HEK293 (cell line): ENCODE measurements around the gene SCNN1G.

Source experiments
- CTCF ChIA-PET: fragments of 350-600 bp; formaldehyde crosslinking; extraction: SDS; loops from one replicate; lab custom pipeline; 2021; ENCODE audit warnings: antibody characterized with exemption; lab: Yijun Ruan, JAX
- POLR2A ChIA-PET: fragments of 300-600 bp; formaldehyde crosslinking; extraction: SDS; loops from one replicate; lab custom pipeline; 2020; ENCODE audit warnings: antibody characterized with exemption, inconsistent platforms; lab: Yijun Ruan, JAX
- H3K27ac ChIP-seq: fragments of 200-500 bp; sonication (Bioruptor generic); 2 replicates; pipeline ENCODE4 v1.5.1; 2014; ENCODE audit warnings: low read depth, low read length, control low read depth, inconsistent platforms; ENCODE audit errors: extremely low read depth
- H3K36me3 ChIP-seq, 2 experiments: fragments of 200-500 bp in 1 of 2; sonication (Bioruptor generic) in 1 of 2; 1 replicate in 1 of 2; 2 replicates in 1 of 2; pipeline ENCODE4 v1.5.1; 2014 to 2017; ENCODE audit warnings: inconsistent platforms in 2 of 2, low read length in 2 of 2; ENCODE audit not compliant: control insufficient read depth in 2 of 2, insufficient read depth in 1 of 2
- H3K4me1 ChIP-seq: fragments of 200-500 bp; sonication (Bioruptor generic); 2 replicates; pipeline ENCODE4 v1.5.1; 2014; ENCODE audit warnings: mild to moderate bottlenecking, low read length, inconsistent platforms; ENCODE audit not compliant: control insufficient read depth, insufficient read depth
- H3K4me3 ChIP-seq: 2 replicates; pipeline ENCODE4 v1.5.1; 2011; ENCODE audit warnings: low read depth, mild to moderate bottlenecking, control low read depth, low read length, moderate library complexity
- H3K9me3 ChIP-seq: fragments of 200-500 bp; sonication (Bioruptor generic); 2 replicates; pipeline ENCODE4 v1.5.1; 2014; ENCODE audit warnings: low read depth, low read length, inconsistent platforms; ENCODE audit not compliant: control insufficient read depth, insufficient read depth
- GLIS1 ChIP-seq: fragments of 450-650 bp; formaldehyde crosslinking; IDR thresholded peaks from 2 replicates; pipeline ENCODE4 v1.5.1; 2016; ENCODE audit warnings: missing biosample characterization, missing genetic modification characterization
- GLIS2 ChIP-seq: fragments of 450-650 bp; formaldehyde crosslinking; IDR thresholded peaks from 2 replicates; pipeline ENCODE4 v1.5.1; 2016; ENCODE audit warnings: missing biosample characterization, missing genetic modification characterization
- KLF9 ChIP-seq: fragments of 450-650 bp; formaldehyde crosslinking; IDR thresholded peaks from 2 replicates; pipeline ENCODE4 v1.5.1; 2016; ENCODE audit warnings: missing biosample characterization, missing genetic modification characterization, low read depth
- OSR2 ChIP-seq: fragments of 450-650 bp; formaldehyde crosslinking; IDR thresholded peaks from 2 replicates; pipeline ENCODE4 v1.5.1; 2016; ENCODE audit warnings: missing biosample characterization, missing genetic modification characterization
- RBAK ChIP-seq: fragments of 450-650 bp; formaldehyde crosslinking; IDR thresholded peaks from 2 replicates; pipeline ENCODE4 v1.5.1; 2016; ENCODE audit warnings: missing biosample characterization, missing genetic modification characterization
- REST ChIP-seq: fragments of 450-650 bp; formaldehyde crosslinking; IDR thresholded peaks from 2 replicates; pipeline ENCODE4 v1.5.1; 2016; ENCODE audit warnings: missing biosample characterization, missing genetic modification characterization
- SP3 ChIP-seq: fragments of 450-650 bp; formaldehyde crosslinking; IDR thresholded peaks from 2 replicates; pipeline ENCODE4 v1.5.1; 2016; ENCODE audit warnings: missing biosample characterization, missing genetic modification characterization
- ZBTB20 ChIP-seq: fragments of 450-650 bp; formaldehyde crosslinking; IDR thresholded peaks from 2 replicates; pipeline ENCODE4 v1.5.1; 2016; ENCODE audit warnings: missing biosample characterization, missing genetic modification characterization
- ZBTB21 ChIP-seq: fragments of 450-650 bp; formaldehyde crosslinking; IDR thresholded peaks from 2 replicates; pipeline ENCODE4 v1.5.1; 2017; ENCODE audit warnings: missing biosample characterization, missing genetic modification characterization
- ZEB2 ChIP-seq: fragments of 450-650 bp; formaldehyde crosslinking; IDR thresholded peaks from 2 replicates; pipeline ENCODE4 v1.5.1; 2016; ENCODE audit warnings: missing biosample characterization, missing genetic modification characterization
- ZFP41 ChIP-seq: fragments of 450-650 bp; formaldehyde crosslinking; IDR thresholded peaks from 2 replicates; pipeline ENCODE4 v1.5.1; 2016; ENCODE audit warnings: missing biosample characterization, missing genetic modification characterization, borderline replicate concordance
- ZIC2 ChIP-seq: fragments of 450-650 bp; formaldehyde crosslinking; IDR thresholded peaks from 2 replicates; pipeline ENCODE4 v1.5.1; 2016; ENCODE audit warnings: missing biosample characterization, missing genetic modification characterization
- ZNF140 ChIP-seq: fragments of 450-650 bp; formaldehyde crosslinking; IDR thresholded peaks from 2 replicates; pipeline ENCODE4 v1.5.1; 2016; ENCODE audit warnings: missing biosample characterization, missing genetic modification characterization
- ZNF248 ChIP-seq: fragments of 450-650 bp; formaldehyde crosslinking; IDR thresholded peaks from 2 replicates; pipeline ENCODE4 v1.5.1; 2017; ENCODE audit warnings: missing biosample characterization, missing genetic modification characterization
- ZNF274 ChIP-seq, 2 experiments: fragments of 200-500 bp in 1 of 2; fragments of 450-650 bp in 1 of 2; sonication (Bioruptor generic) in 1 of 2; formaldehyde crosslinking in 1 of 2; IDR thresholded peaks; 2 replicates each; pipeline versions ENCODE4 v1.5.1 to v1.6.1; 2014 to 2016; ENCODE audit warnings: borderline replicate concordance in 1 of 2, inconsistent platforms in 1 of 2, low read length in 1 of 2, missing biosample characterization in 1 of 2, missing genetic modification characterization in 1 of 2
- ZNF37A ChIP-seq: fragments of 450-650 bp; IDR thresholded peaks from 2 replicates; pipeline ENCODE4 v1.5.1; 2018; ENCODE audit warnings: missing biosample characterization, missing genetic modification characterization
- ZNF404 ChIP-seq: fragments of 450-650 bp; formaldehyde crosslinking; IDR thresholded peaks from 2 replicates; pipeline ENCODE4 v1.5.1; 2017; ENCODE audit warnings: missing biosample characterization, missing genetic modification characterization
- ZNF501 ChIP-seq: fragments of 450-650 bp; formaldehyde crosslinking; IDR thresholded peaks from 2 replicates; pipeline ENCODE4 v1.5.1; 2016; ENCODE audit warnings: missing biosample characterization, missing genetic modification characterization
- ZNF510 ChIP-seq: fragments of 450-650 bp; formaldehyde crosslinking; IDR thresholded peaks from 2 replicates; pipeline ENCODE4 v1.5.1; 2018; ENCODE audit warnings: mild to moderate bottlenecking, missing genetic modification characterization, missing biosample characterization; ENCODE audit not compliant: insufficient replicate concordance
- ZNF76 ChIP-seq: fragments of 450-650 bp; formaldehyde crosslinking; IDR thresholded peaks from 2 replicates; pipeline ENCODE4; 2016; ENCODE audit warnings: low read depth, missing biosample characterization, missing genetic modification characterization, borderline replicate concordance
- ZNF777 ChIP-seq: fragments of 450-650 bp; formaldehyde crosslinking; IDR thresholded peaks from 2 replicates; pipeline ENCODE4 v1.5.1; 2017; ENCODE audit warnings: missing biosample characterization, missing genetic modification characterization, borderline replicate concordance
- TF ChIP-seq, protein P1 (sequence below): fragments of 450-650 bp; formaldehyde crosslinking; IDR thresholded peaks from 2 replicates; pipeline ENCODE4 v1.5.1; 2016; ENCODE audit warnings: missing biosample characterization, missing genetic modification characterization
- TF ChIP-seq, protein P2 (sequence below): fragments of 450-650 bp; formaldehyde crosslinking; optimal IDR thresholded peaks from 2 replicates; pipeline ENCODE3; 2016; ENCODE audit warnings: missing biosample characterization, mild to moderate bottlenecking, missing genetic modification characterization
- TF ChIP-seq, protein P3 (sequence below): fragments of 450-650 bp; formaldehyde crosslinking; IDR thresholded peaks from 2 replicates; pipeline ENCODE4 v1.5.1; 2016; ENCODE audit warnings: missing biosample characterization, missing genetic modification characterization
- TF ChIP-seq, protein P4 (sequence below): fragments of 450-650 bp; formaldehyde crosslinking; IDR thresholded peaks from 2 replicates; pipeline ENCODE4 v1.5.1; 2016; ENCODE audit warnings: missing biosample characterization, missing genetic modification characterization

Gene SCNN1G

GRCh38 chr16:23182679-23183542 is at the start of gene SCNN1G:
Gene SCNN1G (plus strand): TSS chr16:23182745. CDS start chr16:23186272, 3,527 bp downstream.
- ChIA-PET POLR2A (no interaction called here), CTCF (interaction anchor here (0.6 to 8.8 kb wide), 11 partner anchors 11 to 252 kb away, joined by 3 to 174 read pairs (median 3); no protein-coding TSS in a partner anchor)
- 0 out of 2 replicates have a peak, but pooled peaks cover 2% of the 10 kb centered on the region for H3K4me1 ChIP-seq
- H3K9me3 ChIP-seq = no peaks in the 10 kb centered on the region
- peak within 1 kb of the TSS; percentile 40 for H3K4me3 ChIP-seq
- no peak within 1 kb of the TSS for H3K27ac ChIP-seq
- H3K36me3 ChIP-seq = no peaks in the 10 kb centered on the region
- TF ChIP-seq ZNF501 = no peak
- TF ChIP-seq GLIS1 = peak; percentile 28; the same call in 1 of the 2 replicates
- TF ChIP-seq ZNF248 (tag by site-specific recombination) = no peak
- no peak for TF ChIP-seq RBAK
- peak; percentile 41; the same call in 1 of the 2 replicates for TF ChIP-seq REST
- TF ChIP-seq ZNF404 (tag by site-specific recombination) = no peak
- TF ChIP-seq, protein P1, sequence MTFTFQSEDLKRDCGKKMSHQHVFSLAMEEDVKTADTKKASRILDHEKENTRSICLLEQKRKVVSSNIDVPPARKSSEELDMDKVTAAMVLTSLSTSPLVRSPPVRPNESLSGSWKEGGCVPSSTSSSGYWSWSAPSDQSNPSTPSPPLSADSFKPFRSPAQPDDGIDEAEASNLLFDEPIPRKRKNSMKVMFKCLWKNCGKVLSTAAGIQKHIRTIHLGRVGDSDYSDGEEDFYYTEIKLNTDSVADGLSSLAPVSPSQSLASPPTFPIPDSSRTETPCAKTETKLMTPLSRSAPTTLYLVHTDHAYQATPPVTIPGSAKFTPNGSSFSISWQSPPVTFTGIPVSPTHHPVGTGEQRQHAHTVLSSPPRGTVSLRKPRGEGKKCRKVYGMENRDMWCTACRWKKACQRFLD (tag by site-specific recombination) = no peak
- TF ChIP-seq ZNF274 (IDR thresholded peaks at IDR 0.05; ENCODE audit: low read length) = no peak
- no peak for TF ChIP-seq ZNF274 (tag by site-specific recombination; IDR thresholded peaks at IDR 0.05; ENCODE audit: borderline replicate concordance)
- TF ChIP-seq ZBTB20 (tag by site-specific recombination) = peak; percentile 94
- TF ChIP-seq, protein P2, sequence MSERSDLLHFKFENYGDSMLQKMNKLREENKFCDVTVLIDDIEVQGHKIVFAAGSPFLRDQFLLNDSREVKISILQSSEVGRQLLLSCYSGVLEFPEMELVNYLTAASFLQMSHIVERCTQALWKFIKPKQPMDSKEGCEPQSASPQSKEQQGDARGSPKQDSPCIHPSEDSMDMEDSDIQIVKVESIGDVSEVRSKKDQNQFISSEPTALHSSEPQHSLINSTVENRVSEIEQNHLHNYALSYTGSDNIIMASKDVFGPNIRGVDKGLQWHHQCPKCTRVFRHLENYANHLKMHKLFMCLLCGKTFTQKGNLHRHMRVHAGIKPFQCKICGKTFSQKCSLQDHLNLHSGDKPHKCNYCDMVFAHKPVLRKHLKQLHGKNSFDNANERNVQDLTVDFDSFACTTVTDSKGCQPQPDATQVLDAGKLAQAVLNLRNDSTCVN (tag by site-specific recombination) = peak; percentile 31
- TF ChIP-seq ZNF510 (tag by site-specific recombination) = no peak
- peak; percentile 40; the same call in 1 of the 2 replicates for TF ChIP-seq OSR2 (tag by site-specific recombination)
- TF ChIP-seq, protein P3, sequence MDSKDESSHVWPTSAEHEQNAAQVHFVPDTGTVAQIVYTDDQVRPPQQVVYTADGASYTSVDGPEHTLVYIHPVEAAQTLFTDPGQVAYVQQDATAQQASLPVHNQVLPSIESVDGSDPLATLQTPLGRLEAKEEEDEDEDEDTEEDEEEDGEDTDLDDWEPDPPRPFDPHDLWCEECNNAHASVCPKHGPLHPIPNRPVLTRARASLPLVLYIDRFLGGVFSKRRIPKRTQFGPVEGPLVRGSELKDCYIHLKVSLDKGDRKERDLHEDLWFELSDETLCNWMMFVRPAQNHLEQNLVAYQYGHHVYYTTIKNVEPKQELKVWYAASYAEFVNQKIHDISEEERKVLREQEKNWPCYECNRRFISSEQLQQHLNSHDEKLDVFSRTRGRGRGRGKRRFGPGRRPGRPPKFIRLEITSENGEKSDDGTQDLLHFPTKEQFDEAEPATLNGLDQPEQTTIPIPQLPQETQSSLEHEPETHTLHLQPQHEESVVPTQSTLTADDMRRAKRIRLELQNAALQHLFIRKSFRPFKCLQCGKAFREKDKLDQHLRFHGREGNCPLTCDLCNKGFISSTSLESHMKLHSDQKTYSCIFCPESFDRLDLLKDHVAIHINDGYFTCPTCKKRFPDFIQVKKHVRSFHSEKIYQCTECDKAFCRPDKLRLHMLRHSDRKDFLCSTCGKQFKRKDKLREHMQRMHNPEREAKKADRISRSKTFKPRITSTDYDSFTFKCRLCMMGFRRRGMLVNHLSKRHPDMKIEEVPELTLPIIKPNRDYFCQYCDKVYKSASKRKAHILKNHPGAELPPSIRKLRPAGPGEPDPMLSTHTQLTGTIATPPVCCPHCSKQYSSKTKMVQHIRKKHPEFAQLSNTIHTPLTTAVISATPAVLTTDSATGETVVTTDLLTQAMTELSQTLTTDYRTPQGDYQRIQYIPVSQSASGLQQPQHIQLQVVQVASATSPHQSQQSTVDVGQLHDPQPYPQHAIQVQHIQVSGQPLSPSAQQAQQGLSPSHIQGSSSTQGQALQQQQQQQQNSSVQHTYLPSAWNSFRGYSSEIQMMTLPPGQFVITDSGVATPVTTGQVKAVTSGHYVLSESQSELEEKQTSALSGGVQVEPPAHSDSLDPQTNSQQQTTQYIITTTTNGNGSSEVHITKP (tag by site-specific recombination) = peak; percentile 51
- TF ChIP-seq ZNF777 = 0 out of 2 replicates have a peak, but pooled peaks have one; percentile 13
- peak; percentile 73 for TF ChIP-seq ZEB2
- no peak for TF ChIP-seq ZNF37A (tag by site-specific recombination)
- TF ChIP-seq ZFP41 (tag by site-specific recombination) = no peak
- peak; percentile 49; the same call in 1 of the 2 replicates for TF ChIP-seq ZNF76
- TF ChIP-seq SP3 = peak; percentile 65
- TF ChIP-seq KLF9 (tag by site-specific recombination) = peak; percentile 77
- TF ChIP-seq, protein P4, sequence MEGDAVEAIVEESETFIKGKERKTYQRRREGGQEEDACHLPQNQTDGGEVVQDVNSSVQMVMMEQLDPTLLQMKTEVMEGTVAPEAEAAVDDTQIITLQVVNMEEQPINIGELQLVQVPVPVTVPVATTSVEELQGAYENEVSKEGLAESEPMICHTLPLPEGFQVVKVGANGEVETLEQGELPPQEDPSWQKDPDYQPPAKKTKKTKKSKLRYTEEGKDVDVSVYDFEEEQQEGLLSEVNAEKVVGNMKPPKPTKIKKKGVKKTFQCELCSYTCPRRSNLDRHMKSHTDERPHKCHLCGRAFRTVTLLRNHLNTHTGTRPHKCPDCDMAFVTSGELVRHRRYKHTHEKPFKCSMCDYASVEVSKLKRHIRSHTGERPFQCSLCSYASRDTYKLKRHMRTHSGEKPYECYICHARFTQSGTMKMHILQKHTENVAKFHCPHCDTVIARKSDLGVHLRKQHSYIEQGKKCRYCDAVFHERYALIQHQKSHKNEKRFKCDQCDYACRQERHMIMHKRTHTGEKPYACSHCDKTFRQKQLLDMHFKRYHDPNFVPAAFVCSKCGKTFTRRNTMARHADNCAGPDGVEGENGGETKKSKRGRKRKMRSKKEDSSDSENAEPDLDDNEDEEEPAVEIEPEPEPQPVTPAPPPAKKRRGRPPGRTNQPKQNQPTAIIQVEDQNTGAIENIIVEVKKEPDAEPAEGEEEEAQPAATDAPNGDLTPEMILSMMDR (tag by site-specific recombination) = no peak
- no peak for TF ChIP-seq ZNF140 (tag by site-specific recombination)
- TF ChIP-seq ZBTB21 (tag by site-specific recombination) = no peak
- peak; percentile 76 for TF ChIP-seq ZIC2 (tag by site-specific recombination)
- TF ChIP-seq GLIS2 (tag by site-specific recombination) = 0 out of 2 replicates have a peak, but pooled peaks have one; percentile 29
